GM12873 (cell line): ENCODE results near the gene CNTNAP2.

Source experiments
- CTCF ChIP-seq: IDR thresholded peaks from 2 replicates; pipeline ENCODE4 v1.5.1; 2012; ENCODE audit warnings: low read depth, mild to moderate bottlenecking, moderate library complexity, low read length, control low read depth; ENCODE audit not compliant: insufficient read depth; ENCODE audit errors: missing control alignments

The CNTNAP2 gene

GRCh38 chr7:147708871-147709270 lies 1592.3 kb downstream of the CNTNAP2 start:
- TF ChIP-seq CTCF, result no peak

GRCh38 chr7:147711447-147711846 lies 1594.8 kb downstream of the CNTNAP2 start:
- no peak for TF ChIP-seq CTCF

GRCh38 chr7:147721962-147722830 lies 1605.6 kb downstream of the CNTNAP2 start:
- TF ChIP-seq CTCF, result no peak

- TF ChIP-seq CTCF, result no peak
Observed at GRCh38 chr7:147723536-147723935, 1606.9 kb downstream of the CNTNAP2 start.

- TF ChIP-seq CTCF, result no peak
Observed at GRCh38 chr7:147731311-147731710, 1614.7 kb downstream of the CNTNAP2 start.

GRCh38 chr7:147742301-147742700 lies 1625.7 kb downstream of the CNTNAP2 start:
- no peak for TF ChIP-seq CTCF

GRCh38 chr7:147756300-147756699 lies 1639.7 kb downstream of the CNTNAP2 start:
- TF ChIP-seq CTCF, result no peak
